Neutrophil (primary cell): ENCODE results near the gene TPM4.

Experiments used
- H3K27ac ChIP-seq: fragments of 200-600 bp; sonication (generic); 2 replicates; pipeline ENCODE4 v1.5.1; 2016; ENCODE audit warnings: mild to moderate bottlenecking, moderate library complexity
- H3K27me3 ChIP-seq: fragments of 200-600 bp; sonication (generic); 2 replicates; pipeline ENCODE4 v1.6.0; 2016; ENCODE audit warnings: mild to moderate bottlenecking
- H3K36me3 ChIP-seq: fragments of 200-600 bp; sonication (generic); 2 replicates; pipeline ENCODE4 v1.5.1; 2017
- H3K4me1 ChIP-seq, 2 experiments: fragments of 200-600 bp in 1 of 2; sonication (generic) in 1 of 2; 1 replicate in 1 of 2; 2 replicates in 1 of 2; pipeline versions ENCODE4 v1.5.1 to v1.6.1; 2013 to 2016; ENCODE audit warnings: low read depth in 1 of 2, low read length in 1 of 2, mild to moderate bottlenecking in 1 of 2, moderate library complexity in 1 of 2; ENCODE audit not compliant: control insufficient read depth in 1 of 2, insufficient read depth in 1 of 2
- H3K4me3 ChIP-seq, 2 experiments: fragments of 200-600 bp in 1 of 2; sonication (generic) in 1 of 2; 1 replicate in 1 of 2; 2 replicates in 1 of 2; pipeline ENCODE4 v1.5.1; 2013 to 2016; ENCODE audit warnings: low read depth in 1 of 2, low read length in 1 of 2, mild to moderate bottlenecking in 1 of 2, moderate library complexity in 1 of 2
- H3K9me3 ChIP-seq: fragments of 200-600 bp; sonication (generic); 2 replicates; pipeline ENCODE4 v1.5.1; 2016
- CTCF ChIP-seq: fragments of 200-600 bp; sonication (generic); IDR thresholded peaks from 2 replicates; pipeline ENCODE4 v1.5.1; 2016; ENCODE audit warnings: antibody characterized with exemption

Gene TPM4

GRCh38 chr19:16032509-16033135 lies 43.7 kb upstream of the TPM4 start:
- no peaks in the 10 kb centered on the region for H3K4me1 ChIP-seq
- H3K27me3 ChIP-seq, result no peaks in the 10 kb centered on the region
- no peak for TF ChIP-seq CTCF
- H3K4me3 ChIP-seq, result no peak overlapping the region
- H3K36me3 ChIP-seq, result no peaks in the 10 kb centered on the region
- no peak overlapping the region for H3K27ac ChIP-seq
- no peaks in the 10 kb centered on the region for H3K9me3 ChIP-seq

- Histone ChIP-seq H3K4me1 (no peaks in the 10 kb centered on the region), H3K36me3 (no peaks in the 10 kb centered on the region), H3K27ac (no peak overlapping the region), H3K9me3 (no peaks in the 10 kb centered on the region), H3K4me3 (no peak overlapping the region), H3K27me3 (no peaks in the 10 kb centered on the region)
- TF ChIP-seq CTCF, result no peak
These were observed 43.2 kb upstream of the TPM4 start for GRCh38 chr19:16033136-16033530.

- Histone ChIP-seq H3K36me3 (no peaks in the 10 kb centered on the region), H3K4me1 (no peaks in the 10 kb centered on the region), H3K9me3 (no peaks in the 10 kb centered on the region), H3K4me3 (no peak overlapping the region), H3K27ac (no peak overlapping the region), H3K27me3 (no peaks in the 10 kb centered on the region)
- TF ChIP-seq CTCF, result no peak
These were observed 42.6 kb upstream of the TPM4 start for GRCh38 chr19:16033721-16034120.

- Histone ChIP-seq H3K27me3 (no peaks in the 10 kb centered on the region), H3K36me3 (no peaks in the 10 kb centered on the region), H3K9me3 (no peaks in the 10 kb centered on the region), H3K4me1 (no peaks in the 10 kb centered on the region), H3K27ac (no peak overlapping the region), H3K4me3 (no peak overlapping the region)
- TF ChIP-seq CTCF, result no peak
These were observed 42.1 kb upstream of the TPM4 start for GRCh38 chr19:16034180-16034579.

GRCh38 chr19:16034958-16035560 lies 41.2 kb upstream of the TPM4 start:
- Histone ChIP-seq H3K27me3 (no peaks in the 10 kb centered on the region), H3K9me3 (no peaks in the 10 kb centered on the region), H3K27ac (no peak overlapping the region), H3K4me3 (no peak overlapping the region), H3K36me3 (no peaks in the 10 kb centered on the region), H3K4me1 (no peaks in the 10 kb centered on the region)
- TF ChIP-seq CTCF, result no peak
